ENCODE data around the gene PAWR. TPM values are rescaled to one million over a fixed set of nuclear protein-coding genes. Genes with fewer than 3 reads are reported as not detected.
"Not testable (repeated sequence)": the region's sequence is repeated elsewhere in the genome, so short reads cannot be mapped to it uniquely, and the experiment has no call there.

The PAWR gene
- total RNA-seq, 1 donor from 2014 or later = 8.4 TPM

DNA sequence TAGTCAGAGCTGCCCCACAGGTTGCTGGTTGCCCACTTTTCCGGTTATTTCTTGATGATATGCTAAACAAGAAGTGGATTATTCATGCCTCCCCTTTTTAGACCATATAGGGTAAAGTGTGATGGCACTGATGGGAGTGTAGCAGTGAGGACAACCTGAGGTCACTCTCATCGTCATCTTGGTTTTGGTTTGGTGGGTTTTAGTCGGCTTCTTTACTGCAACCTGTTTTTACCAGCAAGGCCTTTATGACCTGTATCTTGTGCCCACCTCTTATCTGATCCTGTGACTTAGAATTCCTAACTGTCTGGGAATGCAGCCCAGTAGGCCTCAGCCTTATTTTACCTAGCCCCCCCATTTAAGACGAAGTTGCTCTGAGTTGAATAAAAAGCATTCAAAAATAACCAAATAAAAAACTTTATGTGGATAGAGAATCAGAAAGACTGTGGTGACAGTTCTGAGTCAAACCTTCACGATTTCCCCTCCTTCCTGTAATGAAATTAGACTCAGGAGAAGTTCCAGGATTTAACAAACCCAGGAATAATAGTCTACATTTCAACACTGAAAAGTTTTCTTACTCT is 144.2 kb downstream of the PAWR start:
- Histone ChIP-seq H3K9me3 (ENCODE audit: control insufficient read depth in 3 of 3, low read length in 3 of 3) (no peaks in the 10 kb centered on the region), H3K36me3 (ENCODE audit: control insufficient read depth in 3 of 3, insufficient read depth in 3 of 3, low read length in 3 of 3) (no peaks in the 10 kb centered on the region), H3K4me1 (ENCODE audit: control insufficient read depth in 3 of 3, insufficient read depth in 3 of 3, low read length in 3 of 3) (peaks cover 0 to 8% (median 3%) of the 10 kb centered on the region in 3 donors), H3K27me3 (ENCODE audit: control insufficient read depth in 3 of 3, insufficient read depth in 3 of 3, low read length in 3 of 3) (no peaks in the 10 kb centered on the region), H3K9ac (ENCODE audit: low read depth in 1 of 3, low read length in 3 of 3) (no peak overlapping the region), H3K27ac (ENCODE audit: low read depth, low read length) (no peak overlapping the region), H3K4me3 (ENCODE audit: low read length in 3 of 3) (no peak overlapping the region)

DNA sequence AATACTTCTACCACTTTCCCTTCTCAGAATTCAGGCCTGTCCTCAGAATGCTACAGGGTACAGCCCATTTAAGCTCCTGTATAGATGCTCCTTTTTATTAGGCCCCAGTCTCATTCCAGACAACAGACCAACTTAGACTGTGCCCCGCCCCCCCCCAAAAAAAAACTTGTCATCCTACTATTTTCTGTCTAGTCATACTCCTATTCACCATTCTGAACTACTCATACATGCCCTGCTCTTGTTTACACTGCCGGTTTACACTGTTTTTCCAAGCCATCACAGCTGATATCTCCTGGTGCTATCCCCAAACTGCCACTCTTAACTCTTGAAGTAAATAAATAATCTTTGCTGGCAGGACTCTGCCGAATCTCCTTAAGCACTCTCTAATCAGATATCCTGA is 146.3 kb downstream of the PAWR start:
- not testable (repeated sequence) for H3K4me3 ChIP-seq (ENCODE audit: low read length in 3 of 3); H3K36me3 ChIP-seq (ENCODE audit: control insufficient read depth in 3 of 3, insufficient read depth in 3 of 3, low read length in 3 of 3); H3K27me3 ChIP-seq (ENCODE audit: control insufficient read depth in 3 of 3, insufficient read depth in 3 of 3, low read length in 3 of 3); H3K9me3 ChIP-seq (ENCODE audit: control insufficient read depth in 3 of 3, low read length in 3 of 3); H3K9ac ChIP-seq (ENCODE audit: low read depth in 1 of 3, low read length in 3 of 3); H3K4me1 ChIP-seq (ENCODE audit: control insufficient read depth in 3 of 3, insufficient read depth in 3 of 3, low read length in 3 of 3); H3K27ac ChIP-seq (ENCODE audit: low read depth, low read length)

DNA sequence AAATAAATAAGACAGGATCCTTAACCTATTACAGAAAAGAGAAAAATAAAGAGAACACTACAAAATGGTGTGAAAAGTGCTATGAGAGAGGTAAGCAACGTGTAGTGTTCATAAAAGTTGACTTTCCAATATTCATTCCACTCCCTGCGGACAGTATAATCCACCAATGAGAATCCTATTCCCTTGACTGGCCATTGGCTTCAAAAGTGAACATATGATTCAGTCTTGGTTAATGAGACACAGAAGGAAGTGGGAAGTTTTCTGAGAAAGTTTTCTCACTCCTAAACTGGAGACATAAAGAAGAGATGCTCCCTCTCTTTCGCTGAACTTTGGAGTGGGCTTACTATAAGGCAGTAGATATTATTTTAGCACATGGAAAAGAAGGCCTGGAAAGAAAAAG is 153.1 kb downstream of the PAWR start:
- no peaks in the 10 kb centered on the region for H3K9me3 ChIP-seq (ENCODE audit: control insufficient read depth in 3 of 3, low read length in 3 of 3)
- no peaks in the 10 kb centered on the region for H3K36me3 ChIP-seq (ENCODE audit: control insufficient read depth in 3 of 3, insufficient read depth in 3 of 3, low read length in 3 of 3)
- H3K4me3 ChIP-seq (ENCODE audit: low read length in 3 of 3) = no peak overlapping the region
- no peak overlapping the region for H3K9ac ChIP-seq (ENCODE audit: low read depth in 1 of 3, low read length in 3 of 3)
- H3K27ac ChIP-seq (ENCODE audit: low read depth, low read length) = no peak overlapping the region
- H3K27me3 ChIP-seq (ENCODE audit: control insufficient read depth in 3 of 3, insufficient read depth in 3 of 3, low read length in 3 of 3) = no peaks in the 10 kb centered on the region
- no peaks in the 10 kb centered on the region for H3K4me1 ChIP-seq (ENCODE audit: control insufficient read depth in 3 of 3, insufficient read depth in 3 of 3, low read length in 3 of 3)

DNA sequence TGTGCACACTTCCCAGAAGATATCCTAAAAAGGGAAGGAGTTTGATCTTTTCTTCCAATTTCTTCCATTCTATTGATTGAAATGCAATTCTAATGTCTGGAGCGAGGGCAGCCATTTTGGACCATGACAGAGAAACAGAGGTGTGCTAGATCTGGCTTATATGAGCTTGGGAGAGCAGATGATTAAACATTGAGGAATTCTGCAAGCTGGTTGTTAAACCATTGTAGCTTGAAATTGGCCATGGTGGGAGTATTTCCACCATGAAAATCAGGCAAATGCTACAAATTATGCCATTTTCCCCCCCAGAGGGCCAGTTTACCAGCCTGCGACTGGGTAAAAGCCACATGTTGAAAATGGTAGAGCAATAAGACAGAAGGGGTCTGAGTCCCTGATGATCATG is 155.0 kb downstream of the PAWR start:
- no peak overlapping the region for H3K4me3 ChIP-seq (ENCODE audit: low read length in 3 of 3)
- H3K4me1 ChIP-seq (ENCODE audit: control insufficient read depth in 3 of 3, insufficient read depth in 3 of 3, low read length in 3 of 3) = no peaks in the 10 kb centered on the region
- H3K36me3 ChIP-seq (ENCODE audit: control insufficient read depth in 3 of 3, insufficient read depth in 3 of 3, low read length in 3 of 3) = no peaks in the 10 kb centered on the region
- H3K9ac ChIP-seq (ENCODE audit: low read depth in 1 of 3, low read length in 3 of 3) = no peak overlapping the region
- no peak overlapping the region for H3K27ac ChIP-seq (ENCODE audit: low read depth, low read length)
- no peaks in the 10 kb centered on the region for H3K27me3 ChIP-seq (ENCODE audit: control insufficient read depth in 3 of 3, insufficient read depth in 3 of 3, low read length in 3 of 3)
- no peaks in the 10 kb centered on the region for H3K9me3 ChIP-seq (ENCODE audit: control insufficient read depth in 3 of 3, low read length in 3 of 3)

Other genes with a start within 250 kb of the PAWR start
- gene PPP1R12A, start 244.1 kb upstream of the PAWR start, total RNA-seq = 91.3 TPM